ENCODE results near the gene DDR2.

The DDR2 gene

DNA sequence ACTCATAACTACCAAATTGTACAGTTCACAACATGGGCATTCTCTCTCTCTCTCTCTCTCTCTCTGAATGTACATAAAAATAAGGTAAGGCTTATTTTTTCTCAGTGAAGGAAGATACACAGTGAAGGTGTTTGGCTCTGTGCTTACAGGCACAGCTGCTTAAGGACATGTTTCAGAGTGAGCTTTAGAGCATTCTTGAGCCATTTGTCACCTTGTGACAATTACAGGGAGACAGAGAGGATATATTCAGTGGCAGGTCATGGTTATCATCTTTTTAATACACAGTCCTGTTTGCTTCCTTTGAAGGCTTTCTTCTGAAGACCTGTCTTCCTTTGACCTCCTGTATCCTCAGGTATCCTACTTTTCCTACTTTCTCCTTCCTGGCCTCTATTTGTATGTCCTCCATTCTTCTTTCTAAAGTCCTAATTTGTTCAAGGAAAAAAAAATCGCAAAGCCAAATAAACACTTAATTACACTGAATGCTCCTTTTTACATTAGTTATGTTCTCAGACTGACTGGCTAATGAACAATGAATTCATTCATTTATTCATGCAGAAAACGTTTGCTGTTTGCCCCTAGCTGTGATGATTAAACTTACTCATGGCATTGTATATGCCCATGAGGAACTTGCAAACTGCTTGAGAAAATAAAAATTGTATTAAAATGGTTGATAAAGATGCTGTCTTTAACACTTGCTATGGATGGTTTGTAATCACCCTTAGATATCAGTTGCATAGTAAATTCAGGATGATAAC, 191.7 kb downstream of the DDR2 start:
- DNase-seq, result no peak
- Histone ChIP-seq H3K27me3 (replicated peaks) (no peaks in the 10 kb centered on the region), H3K4me3 (ENCODE audit: low read depth, low read length) (no peak overlapping the region), H3K27ac (no peak overlapping the region), H3K36me3 (replicated peaks) (no peaks in the 10 kb centered on the region)
- TF ChIP-seq, protein P1, sequence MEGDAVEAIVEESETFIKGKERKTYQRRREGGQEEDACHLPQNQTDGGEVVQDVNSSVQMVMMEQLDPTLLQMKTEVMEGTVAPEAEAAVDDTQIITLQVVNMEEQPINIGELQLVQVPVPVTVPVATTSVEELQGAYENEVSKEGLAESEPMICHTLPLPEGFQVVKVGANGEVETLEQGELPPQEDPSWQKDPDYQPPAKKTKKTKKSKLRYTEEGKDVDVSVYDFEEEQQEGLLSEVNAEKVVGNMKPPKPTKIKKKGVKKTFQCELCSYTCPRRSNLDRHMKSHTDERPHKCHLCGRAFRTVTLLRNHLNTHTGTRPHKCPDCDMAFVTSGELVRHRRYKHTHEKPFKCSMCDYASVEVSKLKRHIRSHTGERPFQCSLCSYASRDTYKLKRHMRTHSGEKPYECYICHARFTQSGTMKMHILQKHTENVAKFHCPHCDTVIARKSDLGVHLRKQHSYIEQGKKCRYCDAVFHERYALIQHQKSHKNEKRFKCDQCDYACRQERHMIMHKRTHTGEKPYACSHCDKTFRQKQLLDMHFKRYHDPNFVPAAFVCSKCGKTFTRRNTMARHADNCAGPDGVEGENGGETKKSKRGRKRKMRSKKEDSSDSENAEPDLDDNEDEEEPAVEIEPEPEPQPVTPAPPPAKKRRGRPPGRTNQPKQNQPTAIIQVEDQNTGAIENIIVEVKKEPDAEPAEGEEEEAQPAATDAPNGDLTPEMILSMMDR (IDR thresholded peaks at IDR 0.05; ENCODE audit: low read depth, low read length, missing control alignments), result no peak
- in situ Hi-C loops (cut with HindIII; ENCODE audit: low pct_ligation_motif_present, low sequenced_read_pairs), result no loop called here

DNA sequence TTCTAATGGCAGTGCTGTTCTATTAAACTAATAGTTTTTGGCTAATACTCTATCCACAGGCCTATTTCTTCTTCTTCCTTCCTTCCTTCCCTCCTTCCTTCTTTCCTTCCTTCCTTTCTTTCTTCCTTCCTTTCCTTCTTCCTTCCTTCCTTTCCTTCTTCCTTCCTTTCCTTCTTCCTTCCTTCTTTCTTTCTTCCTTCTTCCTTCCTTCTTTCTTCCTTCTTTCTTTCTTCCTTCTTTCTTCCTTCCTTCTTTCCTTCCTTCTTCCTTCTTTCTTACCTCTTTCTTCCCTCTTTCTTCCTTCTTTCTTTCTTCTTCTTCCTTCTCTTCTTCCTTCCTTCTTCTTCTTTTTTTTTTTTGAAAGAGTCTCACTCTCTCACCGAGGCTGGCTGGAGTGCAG, 197.0 kb downstream of the DDR2 start:
- Histone ChIP-seq H3K27me3 (replicated peaks) (no peaks in the 10 kb centered on the region), H3K27ac (no peak overlapping the region), H3K4me3 (ENCODE audit: low read depth, low read length) (no peak overlapping the region), H3K36me3 (replicated peaks) (no peaks in the 10 kb centered on the region)
- in situ Hi-C loops (cut with HindIII; ENCODE audit: low pct_ligation_motif_present, low sequenced_read_pairs), result loop anchor here (25.0 kb wide), 1 partner anchor 358 kb away; no protein-coding TSS in a partner anchor
- DNase-seq, result no peak
- TF ChIP-seq, protein P1 (IDR thresholded peaks at IDR 0.05; ENCODE audit: low read depth, low read length, missing control alignments), result no peak

DNA sequence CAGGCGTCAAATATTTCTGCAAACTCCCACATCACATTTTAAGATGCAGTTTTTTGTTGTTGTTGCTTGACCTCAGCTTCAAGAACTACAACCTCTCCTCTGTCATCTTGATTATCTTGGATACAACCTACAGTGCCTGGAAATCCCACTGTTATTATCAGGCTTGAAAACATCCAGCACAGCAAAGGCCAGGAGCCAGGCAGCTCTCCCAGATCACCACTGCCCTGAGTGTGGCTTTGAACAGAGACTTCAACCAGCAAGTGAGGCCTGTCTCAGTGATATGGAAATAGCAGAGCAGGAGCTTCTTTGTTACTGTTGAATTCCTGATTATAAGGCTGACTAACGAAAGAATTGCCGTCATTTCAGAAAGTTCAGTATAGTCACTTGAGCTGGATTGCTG, 200.2 kb downstream of the DDR2 start:
- DNase-seq, result no peak
- no peak overlapping the region for H3K4me3 ChIP-seq (ENCODE audit: low read depth, low read length)
- TF ChIP-seq, protein P1 (IDR thresholded peaks at IDR 0.05; ENCODE audit: low read depth, low read length, missing control alignments), result no peak
- in situ Hi-C loops (cut with HindIII; ENCODE audit: low pct_ligation_motif_present, low sequenced_read_pairs), result loop anchor here (25.0 kb wide), 1 partner anchor 355 kb away; no protein-coding TSS in a partner anchor
- no peaks in the 10 kb centered on the region for H3K27me3 ChIP-seq (replicated peaks)
- no peaks in the 10 kb centered on the region for H3K36me3 ChIP-seq (replicated peaks)
- H3K27ac ChIP-seq, result no peak overlapping the region

DNA sequence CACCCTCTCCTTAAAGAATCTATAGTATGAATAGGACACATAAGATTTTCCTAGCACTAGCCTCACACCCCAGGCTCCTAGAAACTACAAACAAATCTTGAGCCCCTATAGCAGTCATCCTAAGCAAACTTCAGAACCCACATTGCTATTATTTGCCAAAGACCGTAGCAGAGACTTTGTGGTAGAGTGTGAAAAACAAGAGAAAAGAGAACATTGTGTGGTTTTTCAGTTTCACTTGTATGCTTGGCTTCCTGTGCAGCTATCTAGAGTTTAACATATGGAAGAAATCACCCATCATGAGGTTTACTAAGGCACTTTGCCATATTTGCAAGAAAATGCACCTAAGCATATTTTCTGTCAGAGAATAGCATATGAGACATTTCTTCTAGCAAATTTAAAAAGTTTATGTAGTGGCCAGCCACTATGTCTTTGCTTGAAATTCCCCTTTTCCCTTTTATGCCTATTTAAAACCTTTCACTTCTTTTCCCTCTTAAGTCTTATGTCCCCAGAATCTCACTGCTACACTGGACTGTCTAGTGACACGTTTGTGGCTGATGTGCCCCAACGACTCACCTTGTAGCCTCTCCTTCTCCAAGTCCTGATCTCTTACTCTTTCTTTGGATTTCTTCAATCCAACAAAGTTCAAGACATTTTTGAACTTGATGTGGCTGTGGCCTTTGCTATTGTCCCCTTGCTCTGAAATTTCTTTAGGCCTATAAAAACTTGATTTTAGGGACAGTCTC, 203.1 kb downstream of the DDR2 start:
- H3K36me3 ChIP-seq (replicated peaks), result no peaks in the 10 kb centered on the region
- no peak for DNase-seq
- TF ChIP-seq, protein P1 (IDR thresholded peaks at IDR 0.05; ENCODE audit: low read depth, low read length, missing control alignments), result no peak
- H3K27me3 ChIP-seq (replicated peaks), result no peaks in the 10 kb centered on the region
- no peak overlapping the region for H3K27ac ChIP-seq
- H3K4me3 ChIP-seq (ENCODE audit: low read depth, low read length), result no peak overlapping the region
- in situ Hi-C loops (cut with HindIII; ENCODE audit: low pct_ligation_motif_present, low sequenced_read_pairs), result loop anchor here (25.0 kb wide), 1 partner anchor 352 kb away; no protein-coding TSS in a partner anchor
